GM20000 (cell line): ENCODE measurements around the gene MINK1.

Source experiments
- DNase-seq: peaks from one replicate; pipeline ENCODE4 v3.0.0; 2012; ENCODE audit warnings: low spot score
- TF ChIP-seq, protein P1 (sequence below): IDR thresholded peaks from 2 replicates; pipeline ENCODE4 v1.5.1; 2012; ENCODE audit warnings: mild to moderate bottlenecking, control low read depth; ENCODE audit errors: extremely low read depth, missing control alignments

The MINK1 gene

GRCh38 chr17:4886830-4887229 is 53.7 kb downstream of the MINK1 start:
- TF ChIP-seq, protein P1, sequence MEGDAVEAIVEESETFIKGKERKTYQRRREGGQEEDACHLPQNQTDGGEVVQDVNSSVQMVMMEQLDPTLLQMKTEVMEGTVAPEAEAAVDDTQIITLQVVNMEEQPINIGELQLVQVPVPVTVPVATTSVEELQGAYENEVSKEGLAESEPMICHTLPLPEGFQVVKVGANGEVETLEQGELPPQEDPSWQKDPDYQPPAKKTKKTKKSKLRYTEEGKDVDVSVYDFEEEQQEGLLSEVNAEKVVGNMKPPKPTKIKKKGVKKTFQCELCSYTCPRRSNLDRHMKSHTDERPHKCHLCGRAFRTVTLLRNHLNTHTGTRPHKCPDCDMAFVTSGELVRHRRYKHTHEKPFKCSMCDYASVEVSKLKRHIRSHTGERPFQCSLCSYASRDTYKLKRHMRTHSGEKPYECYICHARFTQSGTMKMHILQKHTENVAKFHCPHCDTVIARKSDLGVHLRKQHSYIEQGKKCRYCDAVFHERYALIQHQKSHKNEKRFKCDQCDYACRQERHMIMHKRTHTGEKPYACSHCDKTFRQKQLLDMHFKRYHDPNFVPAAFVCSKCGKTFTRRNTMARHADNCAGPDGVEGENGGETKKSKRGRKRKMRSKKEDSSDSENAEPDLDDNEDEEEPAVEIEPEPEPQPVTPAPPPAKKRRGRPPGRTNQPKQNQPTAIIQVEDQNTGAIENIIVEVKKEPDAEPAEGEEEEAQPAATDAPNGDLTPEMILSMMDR: no peak
- DNase-seq: no peak

DNA sequence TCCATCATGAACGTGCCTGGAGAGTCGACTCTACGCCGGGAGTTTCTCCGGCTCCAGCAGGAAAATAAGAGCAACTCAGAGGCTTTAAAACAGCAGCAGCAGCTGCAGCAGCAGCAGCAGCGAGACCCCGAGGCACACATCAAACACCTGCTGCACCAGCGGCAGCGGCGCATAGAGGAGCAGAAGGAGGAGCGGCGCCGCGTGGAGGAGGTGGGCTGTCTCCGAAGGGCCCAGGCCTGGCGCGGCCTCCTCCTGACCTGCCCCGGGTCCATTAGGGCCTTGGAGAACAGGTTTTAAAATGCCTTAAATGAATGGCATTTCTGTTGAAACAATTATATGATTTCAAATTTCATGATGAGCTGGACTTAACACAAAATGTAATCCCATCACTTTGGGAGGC is 54.4 kb downstream of the MINK1 start:
- TF ChIP-seq, protein P1: no peak

GRCh38 chr17:4891411-4892410 is 58.6 kb downstream of the MINK1 start:
- TF ChIP-seq, protein P1: no peak
- DNase-seq: no peak

More for the DNA sequence above, 54.4 kb downstream of the MINK1 start:
- DNase-seq: no peak

GRCh38 chr17:4892499-4893221 is 59.5 kb downstream of the MINK1 start:
- DNase-seq: no peak
- TF ChIP-seq, protein P1: no peak

GRCh38 chr17:4893272-4893671 is 60.1 kb downstream of the MINK1 start:
- TF ChIP-seq, protein P1: no peak
- DNase-seq: no peak

- TF ChIP-seq, protein P1: no peak
- DNase-seq: no peak
These were observed 60.8 kb downstream of the MINK1 start for GRCh38 chr17:4893721-4894560.
